PC-9 (cell line): ENCODE measurements around the gene MAML3.

ENCODE experiments used
- CTCF ChIP-seq: fragments of 200-600 bp; sonication (generic); conservative IDR thresholded peaks from 2 replicates; pipeline ENCODE4 v1.6.1; 2017; ENCODE audit warnings: mixed run types, antibody characterized with exemption, mild to moderate bottlenecking, moderate library complexity
- EZH2 ChIP-seq: fragments of 200-600 bp; sonication (generic); IDR thresholded peaks from 2 replicates; pipeline ENCODE4 v1.8.0; 2017; ENCODE audit warnings: antibody characterized with exemption, low read depth

GRCh38 chr4:140027101-140027500 is 126.9 kb downstream of the MAML3 start:
- no peak for TF ChIP-seq CTCF
- TF ChIP-seq EZH2: no peak
